Muscle of leg (tissue), 11 donors: ENCODE results near the gene DYNC1H1. TPM values are rescaled to one million over a fixed set of nuclear protein-coding genes. Genes with fewer than 3 reads are reported as not detected.
A peak's percentile ranks its signal among the peaks of the same experiment; 100 is the strongest.
"Not testable (repeated sequence)": the region's sequence is repeated elsewhere in the genome, so short reads cannot be mapped to it uniquely, and the experiment has no call there.

Source experiments
- DNase-seq: peaks from one replicate; pipeline ENCODE4 v3.0.0; 2013
- H3K27ac ChIP-seq: one replicate; pipeline ENCODE4 v1.5.1; 2013; ENCODE audit warnings: mild to moderate bottlenecking, low read length, control low read depth
- H3K27me3 ChIP-seq: one replicate; pipeline ENCODE4 v1.6.1; 2013; ENCODE audit warnings: low read length; ENCODE audit not compliant: control insufficient read depth, insufficient read depth
- H3K36me3 ChIP-seq: one replicate; pipeline ENCODE4 v1.6.1; 2013; ENCODE audit warnings: low read length; ENCODE audit not compliant: control insufficient read depth, insufficient read depth
- H3K4me1 ChIP-seq: one replicate; pipeline ENCODE4 v1.6.1; 2013; ENCODE audit warnings: low read length; ENCODE audit not compliant: control insufficient read depth, insufficient read depth
- H3K4me3 ChIP-seq: one replicate; pipeline ENCODE4 v1.5.1; 2013; ENCODE audit warnings: low read length, control low read depth
- H3K9me3 ChIP-seq: replicated peaks from 2 replicates; pipeline ENCODE4 v1.6.1; 2013; ENCODE audit warnings: low read depth, low read length; ENCODE audit not compliant: control insufficient read depth
- WGBS: methylation state at CpG from one replicate; pipeline ENCODE4 v1.1.5; 2013; ENCODE audit warnings: missing lambda C conversion rate; ENCODE audit not compliant: insufficient coverage; 5-methylcytosine and 5-hydroxymethylcytosine counted together
- polyA plus RNA-seq, 8 donors: library from polyadenylated mRNA; unstranded; fragments of 120-200 nt; gene quantifications; one replicate each; pipeline versions ENCODE4 v1.2.1 to v1.2.3, GENCODE V29; 2013; ENCODE audit warnings: inconsistent platforms in 1 of 8, low replicate concordance in 1 of 8; ENCODE audit not compliant: insufficient read length in 8 of 8, insufficient read depth in 1 of 8
- total RNA-seq: library from RNA; stranded (reverse); fragments of 120-200 nt; gene quantifications from one replicate; pipeline ENCODE4 v1.2.4, GENCODE V29; 2013

DYNC1H1 gene
- total and polyA plus RNA-seq, 9 donors, result 205 to 348 (median 264) TPM

DNA sequence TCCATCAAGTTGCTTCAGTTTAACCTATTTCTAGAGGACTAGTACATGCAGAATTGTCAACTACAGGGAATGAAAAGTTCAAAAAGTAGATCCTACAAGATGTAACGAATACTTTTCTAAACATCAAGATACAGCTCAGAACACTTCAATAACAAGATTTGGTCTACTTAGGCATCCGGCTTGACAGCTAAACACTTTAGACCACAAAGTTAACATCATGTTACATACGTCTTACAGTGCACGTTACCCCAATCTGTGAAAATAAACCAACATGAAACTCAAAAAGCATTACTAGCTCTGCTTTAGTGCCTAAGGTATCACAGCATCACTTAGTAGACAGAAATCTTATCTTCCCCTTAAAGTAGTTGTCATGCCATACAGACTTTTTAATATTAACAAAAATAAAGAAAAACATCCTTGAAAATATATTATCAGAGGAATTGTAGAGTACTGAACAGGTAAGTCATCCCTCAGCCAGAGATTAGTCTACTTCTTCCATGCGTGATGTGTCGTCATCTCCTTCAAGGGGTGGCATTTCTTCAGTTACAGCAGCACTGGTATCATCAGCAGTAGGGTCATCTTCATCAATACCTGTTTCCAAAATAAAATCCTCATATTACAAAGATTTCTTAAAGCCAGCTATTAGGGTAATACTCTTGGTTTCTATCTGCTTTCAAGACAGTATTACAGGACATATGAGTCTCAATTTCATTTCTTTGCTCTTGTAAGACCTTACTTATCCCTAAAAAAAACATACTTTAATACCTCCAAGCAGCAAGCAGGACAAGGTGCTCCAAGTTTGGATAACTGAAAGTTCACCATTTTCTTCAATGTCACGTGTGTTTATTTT is 117.1 kb downstream of the DYNC1H1 start:
- Histone ChIP-seq H3K4me1 (peaks cover 9% of the 10 kb centered on the region), H3K27me3 (no peaks in the 10 kb centered on the region), H3K36me3 (peaks cover 70% of the 10 kb centered on the region), H3K4me3 (no peak overlapping the region), H3K9me3 (no peaks in the 10 kb centered on the region), H3K27ac (no peak overlapping the region)
- WGBS, result 91% methylated on average over 4 of the region's 7 CpGs
- no peak for DNase-seq

DNA sequence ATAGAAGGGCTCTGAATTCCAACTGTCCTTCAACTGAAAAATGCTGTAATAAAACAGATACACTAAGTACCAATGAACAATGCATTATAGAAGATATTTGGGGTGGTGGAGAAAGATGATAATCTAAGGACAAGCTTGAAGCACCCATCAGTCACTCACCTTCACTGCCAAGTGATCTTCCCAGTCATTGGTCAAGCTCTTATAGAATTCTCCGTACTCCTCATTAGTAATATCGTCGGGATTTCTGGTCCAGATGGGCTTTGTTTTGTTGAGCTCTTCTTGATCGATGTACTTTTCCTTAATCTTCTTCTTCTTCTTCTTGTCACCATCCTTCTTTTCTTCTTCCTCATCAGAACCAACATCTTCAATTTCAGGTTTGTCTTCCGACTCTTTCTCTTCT is 120.1 kb downstream of the DYNC1H1 start:
- H3K4me1 ChIP-seq, result peaks cover 21% of the 10 kb centered on the region
- WGBS, result 87% methylated on average over 5 of the region's 5 CpGs
- H3K4me3 ChIP-seq, H3K27me3 ChIP-seq, DNase-seq, H3K9me3 ChIP-seq, H3K27ac ChIP-seq: not testable (repeated sequence)
- H3K36me3 ChIP-seq, result peaks cover 56% of the 10 kb centered on the region

DNA sequence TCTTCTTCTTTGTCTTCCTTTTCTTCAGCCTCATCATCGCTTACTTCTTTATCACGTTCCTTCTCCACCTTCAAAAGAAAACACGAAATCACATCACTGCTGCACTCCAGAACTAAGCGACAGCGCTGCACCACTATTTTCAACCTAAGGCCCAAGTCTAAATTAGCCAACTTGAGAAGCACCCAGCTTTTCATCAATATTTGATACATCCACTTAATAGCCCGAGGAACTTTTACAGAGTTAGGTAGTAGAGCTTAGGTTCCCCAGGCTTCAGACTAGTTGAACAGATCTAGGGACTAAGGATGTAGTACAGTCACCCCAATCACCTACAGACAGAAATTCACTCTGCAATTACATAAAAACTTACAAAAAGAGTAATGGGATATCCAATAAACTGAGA is 120.6 kb downstream of the DYNC1H1 start:
- WGBS, result 87% methylated on average over 5 of the region's 6 CpGs
- Histone ChIP-seq H3K9me3 (no peaks in the 10 kb centered on the region), H3K36me3 (peaks cover 53% of the 10 kb centered on the region), H3K27ac (no peak overlapping the region), H3K27me3 (no peaks in the 10 kb centered on the region), H3K4me1 (peaks cover 21% of the 10 kb centered on the region), H3K4me3 (no peak overlapping the region)
- DNase-seq, result no peak

DNA sequence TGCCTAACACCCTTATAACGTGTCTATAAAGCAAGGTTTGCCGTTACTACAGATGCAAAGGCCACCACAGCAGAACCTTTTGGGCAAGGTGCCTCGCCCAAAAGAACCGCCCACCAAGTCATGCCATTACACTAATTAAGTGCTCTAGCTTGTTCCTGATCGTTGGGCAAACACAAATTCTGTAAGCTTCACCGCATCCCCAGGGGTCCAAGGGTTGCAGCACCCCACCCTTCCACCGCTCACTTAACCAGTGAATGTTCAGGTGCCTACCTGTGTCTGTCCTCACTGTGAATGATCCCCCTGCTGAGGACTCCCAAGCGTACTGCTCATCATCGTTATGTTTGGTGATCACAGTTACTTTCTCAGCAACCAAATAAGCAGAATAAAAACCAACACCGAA is 121.1 kb downstream of the DYNC1H1 start:
- H3K27ac ChIP-seq, result peak overlapping the region; percentile 3
- peaks cover 21% of the 10 kb centered on the region for H3K4me1 ChIP-seq
- H3K36me3 ChIP-seq, result peaks cover 49% of the 10 kb centered on the region
- H3K27me3 ChIP-seq, result no peaks in the 10 kb centered on the region
- no peaks in the 10 kb centered on the region for H3K9me3 ChIP-seq
- WGBS, result 40% methylated on average over 10 of the region's 10 CpGs
- no peak for DNase-seq
- H3K4me3 ChIP-seq, result peak overlapping the region; percentile 71

DNA sequence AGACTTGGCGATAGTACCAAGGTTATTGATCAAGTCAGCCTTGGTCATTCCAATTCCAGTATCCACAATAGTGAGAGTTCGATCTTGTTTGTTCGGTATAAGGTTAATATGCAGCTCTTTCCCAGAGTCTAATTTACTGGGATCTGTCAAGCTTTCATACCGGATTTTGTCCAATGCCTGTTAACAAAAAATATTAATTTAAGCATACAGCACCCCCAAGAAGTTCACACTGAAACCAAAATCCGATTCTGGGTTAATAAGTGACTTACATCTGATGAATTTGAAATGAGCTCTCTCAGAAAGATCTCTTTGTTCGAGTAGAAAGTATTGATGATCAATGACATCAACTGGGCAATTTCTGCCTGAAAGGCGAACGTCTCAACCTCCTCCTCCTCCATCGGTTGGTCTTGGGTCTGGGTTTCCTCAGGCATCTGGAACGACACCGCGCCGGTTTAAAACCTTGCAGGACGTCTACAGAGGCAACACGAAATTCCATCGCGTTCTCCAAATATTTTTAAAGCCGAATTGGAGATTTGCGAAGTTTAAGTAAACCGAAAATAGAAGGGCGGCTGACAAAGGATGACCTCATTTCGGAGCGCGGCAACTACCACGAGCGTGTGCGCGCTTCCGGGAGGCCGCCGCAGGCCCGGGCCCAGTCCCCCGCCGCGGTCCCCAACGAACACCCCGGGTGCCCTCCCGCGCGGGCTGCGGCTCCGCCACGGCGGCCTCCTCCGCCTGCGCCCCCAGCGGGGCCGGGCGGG is 121.8 kb downstream of the DYNC1H1 start:
- peak; percentile 80 for DNase-seq
- peak overlapping the region; percentile 71 for H3K4me3 ChIP-seq
- H3K27ac ChIP-seq, result peak overlapping the region; percentile 94
- H3K9me3 ChIP-seq, result no peaks in the 10 kb centered on the region
- no peaks in the 10 kb centered on the region for H3K27me3 ChIP-seq
- H3K4me1 ChIP-seq, result peaks cover 21% of the 10 kb centered on the region
- H3K36me3 ChIP-seq, result peaks cover 42% of the 10 kb centered on the region
- under 1% methylated on average over 43 of the region's 49 CpGs for WGBS

DNA sequence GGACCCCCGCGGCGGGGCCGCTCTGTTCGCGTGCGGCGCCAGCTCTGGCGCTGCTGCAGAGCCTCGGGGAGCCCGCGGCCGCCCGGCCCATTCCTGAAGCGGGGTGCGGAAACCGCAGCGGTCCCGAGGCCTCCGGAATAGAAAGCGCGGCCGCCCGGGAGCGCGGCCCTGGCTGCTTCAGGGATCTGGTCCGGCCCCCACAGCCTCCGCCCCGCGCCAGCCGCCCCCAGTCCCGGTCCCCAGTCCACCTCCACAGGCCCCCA is 122.3 kb downstream of the DYNC1H1 start:
- 0% methylated on average over 32 of the region's 32 CpGs for WGBS
- Histone ChIP-seq H3K9me3 (no peaks in the 10 kb centered on the region), H3K4me3 (peak overlapping the region; percentile 71), H3K36me3 (peaks cover 38% of the 10 kb centered on the region), H3K4me1 (peaks cover 21% of the 10 kb centered on the region), H3K27ac (peak overlapping the region; percentile 94), H3K27me3 (no peaks in the 10 kb centered on the region)
- no peak for DNase-seq

DNA sequence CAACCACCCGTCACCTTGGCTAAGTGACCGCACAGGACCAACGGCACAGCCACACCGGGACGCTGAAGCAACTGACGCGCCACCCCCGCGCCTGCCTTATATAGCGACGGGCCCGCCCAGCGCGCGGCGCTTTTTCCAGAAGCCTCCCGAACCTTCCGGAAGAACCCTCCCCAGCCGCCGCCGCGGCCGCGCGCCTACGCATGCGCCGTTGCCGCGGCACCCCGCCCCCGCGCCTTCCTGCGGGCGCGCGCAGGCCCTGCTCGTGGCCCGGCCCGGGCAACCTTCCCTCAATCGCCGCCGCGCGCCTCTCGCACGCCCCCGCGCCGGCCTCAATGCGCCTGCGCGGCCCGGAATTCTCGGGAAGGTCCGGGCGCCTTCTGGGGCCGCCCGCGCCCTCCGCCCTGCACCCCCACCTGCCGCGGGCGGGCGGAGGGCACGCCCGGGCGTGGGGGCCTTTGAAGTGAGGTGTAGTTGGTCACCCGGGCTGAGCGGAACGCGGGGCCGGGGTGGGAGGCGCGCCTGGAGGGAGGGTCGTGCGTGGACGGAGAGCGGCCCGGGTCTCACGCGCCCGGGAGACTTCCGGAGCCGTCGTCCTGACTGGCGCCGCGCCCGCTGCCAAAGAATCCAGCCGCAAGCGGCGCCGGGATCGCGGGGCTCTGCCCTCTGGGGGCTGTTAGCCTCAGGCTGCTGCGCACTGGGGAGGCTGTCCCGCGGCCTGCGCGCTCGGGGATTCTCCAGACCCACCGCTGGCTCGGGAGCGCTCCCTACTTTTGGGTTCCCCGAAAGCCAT is 122.8 kb downstream of the DYNC1H1 start, which contains the start of gene HSP90AA1:
HSP90AA1 (minus strand) TSS at position 73 of the 790 bp plus-strand sequence. CDS start 666 bp downstream, outside the sequence.
- under 1% methylated on average over 100 of the region's 106 CpGs for WGBS
- Histone ChIP-seq H3K4me1 (peaks cover 21% of the 10 kb centered on the region), H3K27ac (peak within 1 kb of the TSS; percentile 99), H3K9me3 (no peaks in the 10 kb centered on the region), H3K27me3 (no peaks in the 10 kb centered on the region), H3K4me3 (peak within 1 kb of the TSS; percentile 72), H3K36me3 (peaks cover 33% of the 10 kb centered on the region)
- DNase-seq, result peak; percentile 96

DNA sequence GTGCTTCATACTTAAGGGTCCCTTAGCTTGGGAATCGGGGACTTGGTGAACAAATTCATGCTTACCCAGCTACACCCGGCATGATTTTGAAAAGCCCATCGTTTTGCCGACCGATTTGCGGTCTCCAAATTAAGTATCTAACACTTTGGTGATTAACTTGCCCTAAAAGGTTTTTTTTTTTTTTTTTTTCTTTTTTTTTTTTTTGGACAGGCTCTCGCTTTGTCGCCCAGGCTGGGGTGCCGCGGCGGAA is 123.3 kb downstream of the DYNC1H1 start:
- H3K36me3 ChIP-seq, result peaks cover 29% of the 10 kb centered on the region
- 3% methylated on average over 7 of the region's 11 CpGs for WGBS
- H3K4me3 ChIP-seq, result peak overlapping the region; percentile 72
- H3K4me1 ChIP-seq, result peaks cover 21% of the 10 kb centered on the region
- H3K9me3 ChIP-seq, result no peaks in the 10 kb centered on the region
- DNase-seq, result no peak
- peak overlapping the region; percentile 99 for H3K27ac ChIP-seq
- no peaks in the 10 kb centered on the region for H3K27me3 ChIP-seq

DNA sequence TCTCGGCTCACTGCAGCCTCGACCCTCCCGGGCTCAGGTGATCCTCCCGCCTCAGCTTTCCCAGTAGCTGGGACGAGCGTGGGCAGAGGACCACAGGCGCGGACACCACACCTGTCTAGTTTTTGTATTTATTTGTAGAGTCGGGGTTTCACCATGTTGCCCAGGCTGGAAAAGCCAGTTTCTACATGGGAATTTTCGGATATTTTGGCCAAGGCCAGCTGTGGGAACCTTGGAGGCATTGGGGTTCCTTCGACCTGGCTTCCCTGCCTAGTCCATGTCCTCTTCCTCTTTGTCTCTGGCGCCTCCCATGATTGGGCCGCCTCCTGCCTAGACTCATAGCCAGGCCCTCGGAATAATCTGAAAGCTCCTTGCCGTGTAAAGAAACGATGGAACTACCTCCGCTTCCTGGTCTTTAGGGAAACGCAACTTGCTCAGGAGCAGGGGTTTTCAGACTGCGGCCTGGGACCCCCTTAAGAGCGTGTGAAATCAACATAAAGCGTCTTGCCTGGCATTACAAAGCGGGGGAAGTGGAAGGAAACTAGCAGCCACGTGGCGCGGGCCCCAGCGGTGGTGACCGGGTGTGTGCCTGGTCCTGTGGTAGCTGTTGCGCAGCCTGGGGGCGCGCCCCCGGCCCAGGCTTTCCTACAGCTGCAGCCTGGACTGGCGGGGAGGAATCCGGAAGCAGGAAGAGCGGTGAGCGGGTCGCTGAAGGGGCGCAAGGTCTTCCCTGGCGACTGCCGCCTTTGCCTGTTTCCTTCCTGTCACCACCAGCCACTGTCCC is 123.8 kb downstream of the DYNC1H1 start:
- Histone ChIP-seq H3K4me1 (peaks cover 21% of the 10 kb centered on the region), H3K36me3 (peaks cover 25% of the 10 kb centered on the region), H3K27me3 (no peaks in the 10 kb centered on the region), H3K9me3 (no peaks in the 10 kb centered on the region), H3K27ac (peak overlapping the region; percentile 99), H3K4me3 (peak overlapping the region; percentile 72)
- 16% methylated on average over 30 of the region's 39 CpGs for WGBS
- peak; percentile 71 for DNase-seq
